NCI-H2171 treated with DMSO at 0.1 percent for 48 hours (cell line): ENCODE measurements around the gene CALCOCO1.
A peak's percentile ranks its signal among the peaks of the same experiment; 100 is the strongest.
"Not testable (repeated sequence)": the region's sequence is repeated elsewhere in the genome, so short reads cannot be mapped to it uniquely, and the experiment has no call there.

Experiments used
- DNase-seq: peaks from one replicate; lab custom pipeline; 2025; lab: John Stamatoyannopoulos, UW

CALCOCO1 gene

GRCh38 chr12:53727310-53728041 is at the start of gene CALCOCO1:
TSS of gene CALCOCO1 (minus strand) at chr12:53727452. CDS start at chr12:53725242, 2,210 bp downstream.
- DNase-seq, result peak; percentile 99

GRCh38 chr12:53776872-53777271 is 49.6 kb upstream of the CALCOCO1 start:
- DNase-seq, result no peak

GRCh38 chr12:53775478-53776145 is 48.4 kb upstream of the CALCOCO1 start:
- DNase-seq, result no peak

GRCh38 chr12:53770281-53770680 is 43.0 kb upstream of the CALCOCO1 start:
- no peak for DNase-seq

GRCh38 chr12:53768976-53769375 is 41.7 kb upstream of the CALCOCO1 start:
- peak; percentile 75 for DNase-seq

- DNase-seq, result no peak
Observed at GRCh38 chr12:53766881-53767280, 39.6 kb upstream of the CALCOCO1 start.

GRCh38 chr12:53765891-53766290 is 38.6 kb upstream of the CALCOCO1 start:
- DNase-seq, result no peak

- no peak for DNase-seq
Observed at GRCh38 chr12:53764615-53765014, 37.4 kb upstream of the CALCOCO1 start.

GRCh38 chr12:53762793-53763192 is 35.5 kb upstream of the CALCOCO1 start:
- DNase-seq, result not testable (repeated sequence)

GRCh38 chr12:53761306-53761705 is 34.1 kb upstream of the CALCOCO1 start:
- DNase-seq, result no peak

GRCh38 chr12:53759261-53759660 is 32.0 kb upstream of the CALCOCO1 start:
- DNase-seq, result peak; percentile 25

- no peak for DNase-seq
Observed at GRCh38 chr12:53758730-53759103, 31.5 kb upstream of the CALCOCO1 start.

- no peak for DNase-seq
Observed at GRCh38 chr12:53758081-53758729, 31.0 kb upstream of the CALCOCO1 start.

GRCh38 chr12:53757101-53757770 is 30.0 kb upstream of the CALCOCO1 start:
- peak; percentile 34 for DNase-seq

GRCh38 chr12:53756300-53757100 is 29.2 kb upstream of the CALCOCO1 start:
- no peak for DNase-seq

GRCh38 chr12:53755893-53756292 is 28.6 kb upstream of the CALCOCO1 start:
- no peak for DNase-seq

GRCh38 chr12:53755451-53755891 is 28.2 kb upstream of the CALCOCO1 start:
- DNase-seq, result no peak

- DNase-seq, result peak; percentile 79
Observed at GRCh38 chr12:53754633-53755264, 27.5 kb upstream of the CALCOCO1 start.

GRCh38 chr12:53754188-53754585 is 26.9 kb upstream of the CALCOCO1 start:
- peak; percentile 44 for DNase-seq

GRCh38 chr12:53752621-53753020 is 25.4 kb upstream of the CALCOCO1 start:
- DNase-seq, result no peak

GRCh38 chr12:53752192-53752601 is 24.9 kb upstream of the CALCOCO1 start:
- DNase-seq, result no peak
